ENCODE results near the gene SCG3.

SCG3 gene

GRCh38 chr15:51680321-51680720 is 982 bp upstream of the SCG3 start:
- no peak for DNase-seq

GRCh38 chr15:51687565-51687964 is 6.3 kb downstream of the SCG3 start:
- DNase-seq: no peak

GRCh38 chr15:51688863-51689262 is 7.6 kb downstream of the SCG3 start:
- no peak for DNase-seq

- DNase-seq: no peak
These were observed 10.9 kb downstream of the SCG3 start for GRCh38 chr15:51692154-51692553.

- no peak for DNase-seq
These were observed 15.3 kb downstream of the SCG3 start for GRCh38 chr15:51696566-51696965.

GRCh38 chr15:51697163-51697562 is 15.9 kb downstream of the SCG3 start:
- DNase-seq: no peak

GRCh38 chr15:51699373-51699772 is 18.1 kb downstream of the SCG3 start:
- no peak for DNase-seq

GRCh38 chr15:51702710-51703109 is 21.4 kb downstream of the SCG3 start:
- DNase-seq: no peak

- no peak for DNase-seq
These were observed 25.0 kb downstream of the SCG3 start for GRCh38 chr15:51706291-51706690.

- no peak for DNase-seq
These were observed 25.8 kb downstream of the SCG3 start for GRCh38 chr15:51706926-51707608.

- DNase-seq: peak; percentile 4
These were observed 26.7 kb downstream of the SCG3 start for GRCh38 chr15:51708013-51708412.

- no peak for DNase-seq
These were observed 27.7 kb downstream of the SCG3 start for GRCh38 chr15:51709031-51709430.

GRCh38 chr15:51714162-51714561 is 32.9 kb downstream of the SCG3 start:
- DNase-seq: no peak

GRCh38 chr15:51714911-51715310 is 33.6 kb downstream of the SCG3 start:
- no peak for DNase-seq

GRCh38 chr15:51718219-51718618 is 36.9 kb downstream of the SCG3 start:
- DNase-seq: no peak

- DNase-seq: no peak
These were observed 37.4 kb downstream of the SCG3 start for GRCh38 chr15:51718746-51719145.

GRCh38 chr15:51720201-51720995 is 39.1 kb downstream of the SCG3 start:
- DNase-seq: no peak

- no peak for DNase-seq
These were observed 40.1 kb downstream of the SCG3 start for GRCh38 chr15:51721199-51721960.

- DNase-seq: no peak
These were observed 42.9 kb downstream of the SCG3 start for GRCh38 chr15:51724199-51724598.

GRCh38 chr15:51724673-51725072 is 43.4 kb downstream of the SCG3 start:
- no peak for DNase-seq

GRCh38 chr15:51726302-51727073 is 45.2 kb downstream of the SCG3 start:
- no peak for DNase-seq

- DNase-seq: no peak
These were observed 46.0 kb downstream of the SCG3 start for GRCh38 chr15:51727141-51727897.
